Keratinocyte (primary cell): ENCODE results near the gene LTBR. TPM values are rescaled to one million over a fixed set of nuclear protein-coding genes. Genes with fewer than 3 reads are reported as not detected.

ENCODE experiments used
- DNase-seq: peaks from one replicate; pipeline ENCODE4 v3.0.0-alpha.2; 2011; ENCODE audit warnings: low read depth, missing footprints, low spot score
- FAIRE-seq: peaks from 2 replicates; lab custom pipeline; 2011; peaks lifted over from hg19 to GRCh38; lab: Jason Lieb, UNC
- H2AFZ ChIP-seq: 2 replicates; pipeline ENCODE4 v1.6.0; 2012; ENCODE audit warnings: low read length, control low read depth, inconsistent platforms; ENCODE audit not compliant: control insufficient read depth
- H3K27ac ChIP-seq: 2 replicates; pipeline ENCODE4 v1.5.1; 2011; ENCODE audit warnings: low read length; ENCODE audit not compliant: control insufficient read depth, insufficient read depth
- H3K27me3 ChIP-seq: 3 replicates; pipeline ENCODE4 v1.6.0; 2011; ENCODE audit warnings: low read length; ENCODE audit not compliant: control insufficient read depth, insufficient read depth; ENCODE audit errors: extremely low read depth
- H3K36me3 ChIP-seq, 2 experiments: 2 replicates in 1 of 2; 3 replicates in 1 of 2; pipeline ENCODE4 v1.5.1; 2011; ENCODE audit warnings: low read length in 2 of 2, mild to moderate bottlenecking in 1 of 2; ENCODE audit not compliant: control insufficient read depth in 2 of 2, insufficient read depth in 2 of 2; ENCODE audit errors: extremely low read depth in 1 of 2
- H3K4me1 ChIP-seq: 3 replicates; pipeline ENCODE4 v1.5.1; 2011; ENCODE audit warnings: low read length; ENCODE audit not compliant: control insufficient read depth, insufficient read depth; ENCODE audit errors: extremely low read depth
- H3K4me2 ChIP-seq: 3 replicates; pipeline ENCODE4 v1.6.0; 2011; ENCODE audit warnings: low read depth, low read length; ENCODE audit not compliant: control insufficient read depth, insufficient read depth; ENCODE audit errors: extremely low read depth
- H3K4me3 ChIP-seq, 3 experiments: fragments of 200-600 bp in 1 of 3; sonication (generic) in 1 of 3; 2 replicates in 2 of 3; 3 replicates in 1 of 3; pipeline ENCODE4 v1.5.1; 2011 to 2016; ENCODE audit warnings: low read length in 3 of 3, mild to moderate bottlenecking in 3 of 3, control low read depth in 2 of 3, inconsistent platforms in 1 of 3, low read depth in 1 of 3, mixed read lengths in 1 of 3, mixed run types in 1 of 3, moderate library complexity in 1 of 3; ENCODE audit not compliant: control insufficient read depth in 2 of 3, insufficient read depth in 2 of 3; ENCODE audit errors: extremely low read depth in 1 of 3
- H3K79me2 ChIP-seq: 2 replicates; pipeline ENCODE4 v1.6.0; 2012; ENCODE audit warnings: low read length; ENCODE audit not compliant: control insufficient read depth, insufficient read depth
- H3K9ac ChIP-seq: 3 replicates; pipeline ENCODE4 v1.6.0; 2011; ENCODE audit warnings: low read length; ENCODE audit not compliant: control insufficient read depth, insufficient read depth; ENCODE audit errors: extremely low read depth
- H3K9me1 ChIP-seq: 3 replicates; pipeline ENCODE4 v1.6.0; 2011; ENCODE audit warnings: low read length; ENCODE audit not compliant: control insufficient read depth, insufficient read depth; ENCODE audit errors: extremely low read depth
- H3K9me3 ChIP-seq: 2 replicates; pipeline ENCODE4 v1.5.1; 2012; ENCODE audit warnings: low read depth, low read length; ENCODE audit not compliant: control insufficient read depth
- H4K20me1 ChIP-seq: 3 replicates; pipeline ENCODE4 v1.6.0; 2011; ENCODE audit warnings: low read length; ENCODE audit not compliant: control insufficient read depth, insufficient read depth; ENCODE audit errors: extremely low read depth
- CTCF ChIP-seq, 3 experiments: IDR thresholded peaks in 1 of 3; conservative IDR thresholded peaks in 1 of 3; optimal IDR thresholded peaks in 1 of 3; 2 replicates in 2 of 3; 3 replicates in 1 of 3; pipeline versions ENCODE3 to v1.5.1; 2011; ENCODE audit warnings: low read length in 3 of 3, mild to moderate bottlenecking in 3 of 3, moderate library complexity in 2 of 3, control low read depth in 1 of 3, inconsistent platforms in 1 of 3; ENCODE audit not compliant: insufficient read depth in 2 of 3; ENCODE audit errors: extremely low read depth in 1 of 3
- EZH2 ChIP-seq: IDR thresholded peaks from one replicate; pipeline ENCODE4 v1.6.1; 2012; ENCODE audit warnings: inconsistent platforms, mild to moderate bottlenecking, low read length, moderate library complexity
- dilution Hi-C: fragments of 300-500 bp; cut with MboI; formaldehyde crosslinking; loops from one replicate; pipeline ENCODE4 v1.7.0; 2020; ENCODE audit warnings: low sequenced_read_pairs; ENCODE audit not compliant: extremely low pct_ligation_motif_present
- polyA plus RNA-seq, 5 experiments: library from polyadenylated mRNA; depleted of rRNA in 3 of 5; stranded (reverse) in 3 of 5; stranded (forward) in 1 of 5; unstranded in 1 of 5; fragments of >200 nt; gene quantifications; 1 replicate in 1 of 5; 2 replicates in 3 of 5; 3 replicates in 1 of 5; pipeline versions ENCODE4 v1.2.1 to v1.2.3, GENCODE V29; 2011 to 2012; ENCODE audit warnings: missing spikeins in 2 of 5, low read depth in 1 of 5, low replicate concordance in 1 of 5

Gene LTBR
- polyA plus RNA-seq, 1 donor (not counting 4 experiments of a cell fraction or from before 2014, with no cell fraction given) = 42.7 TPM

- no peaks in the 10 kb centered on the region for H3K4me1 ChIP-seq
- H3K9me3 ChIP-seq = no peaks in the 10 kb centered on the region
- no peak overlapping the region for H3K4me3 ChIP-seq
- no peaks in the 10 kb centered on the region for H3K9me1 ChIP-seq
- FAIRE-seq (no peak), DNase-seq (no peak)
- dilution Hi-C loops = no loop called here
- H2AFZ ChIP-seq = no peak overlapping the region
- H3K27me3 ChIP-seq = no peaks in the 10 kb centered on the region
- no peak overlapping the region for H3K9ac ChIP-seq
- H4K20me1 ChIP-seq = no peaks in the 10 kb centered on the region
- peaks cover 12% of the 10 kb centered on the region for H3K79me2 ChIP-seq
- no peak overlapping the region for H3K27ac ChIP-seq
- no peak overlapping the region for H3K4me2 ChIP-seq
- no peak for TF ChIP-seq EZH2
- TF ChIP-seq CTCF (optimal IDR thresholded peaks at IDR 0.05 in 1 of 3, IDR thresholded peaks at IDR 0.05 in 1 of 3, conservative IDR thresholded peaks at IDR 0.05 in 1 of 3; ENCODE audit: extremely low read depth in 1 of 3, insufficient read depth in 2 of 3, low read length in 3 of 3) = no peak
- H3K36me3 ChIP-seq = peaks cover 26 to 45% of the 10 kb centered on the region in 2 experiments
Observed at GRCh38 chr12:6393109-6393508, 9.1 kb downstream of the LTBR start.

- Histone ChIP-seq H4K20me1 (no peaks in the 10 kb centered on the region), H3K4me2 (no peak overlapping the region), H3K27me3 (no peaks in the 10 kb centered on the region), H2AFZ (no peak overlapping the region), H3K36me3 (peaks cover 17 to 34% of the 10 kb centered on the region in 2 experiments), H3K9me3 (no peaks in the 10 kb centered on the region), H3K4me3 (no peak overlapping the region), H3K79me2 (peaks cover 1% of the 10 kb centered on the region), H3K4me1 (no peaks in the 10 kb centered on the region), H3K9me1 (no peaks in the 10 kb centered on the region), H3K9ac (no peak overlapping the region), H3K27ac (no peak overlapping the region)
- DNase-seq = no peak
- dilution Hi-C loops = no loop called here
- no peak for FAIRE-seq
- no peak for TF ChIP-seq EZH2
- TF ChIP-seq CTCF (optimal IDR thresholded peaks at IDR 0.05 in 1 of 3, IDR thresholded peaks at IDR 0.05 in 1 of 3, conservative IDR thresholded peaks at IDR 0.05 in 1 of 3; ENCODE audit: extremely low read depth in 1 of 3, insufficient read depth in 2 of 3, low read length in 3 of 3) = no peak
Observed at GRCh38 chr12:6394398-6394797, 10.4 kb downstream of the LTBR start.
